Liver (tissue), 9 donors: ENCODE measurements around the gene PAQR9. TPM values are rescaled to one million over a fixed set of nuclear protein-coding genes. Genes with fewer than 3 reads are reported as not detected.

Experiments used
- DNase-seq: peaks from one replicate; pipeline ENCODE4 v3.0.0-alpha.2; 2017; ENCODE audit warnings: low spot score
- H3K27ac ChIP-seq, 2 donors: one replicate each; pipeline ENCODE4 v1.7.0; 2013; ENCODE audit warnings: inconsistent platforms in 2 of 2, low read length in 2 of 2, control low read depth in 1 of 2, low read depth in 1 of 2, mild to moderate bottlenecking in 1 of 2
- H3K27me3 ChIP-seq, 4 donors: one replicate each; pipeline versions ENCODE4 v1.6.1 to v1.7.0; 2013; ENCODE audit warnings: low read length in 3 of 4, inconsistent platforms in 1 of 4, mild to moderate bottlenecking in 1 of 4, moderate library complexity in 1 of 4; ENCODE audit not compliant: control insufficient read depth in 4 of 4, insufficient read depth in 4 of 4
- H3K36me3 ChIP-seq, 4 donors: one replicate each; pipeline versions ENCODE4 v1.6.1 to v1.7.0; 2013; ENCODE audit warnings: low read length in 3 of 4, mild to moderate bottlenecking in 3 of 4, low read depth in 1 of 4, moderate library complexity in 1 of 4; ENCODE audit not compliant: control insufficient read depth in 4 of 4, insufficient read depth in 3 of 4
- H3K4me1 ChIP-seq, 4 donors: one replicate each; pipeline versions ENCODE4 v1.6.1 to v1.7.0; 2013; ENCODE audit warnings: low read length in 3 of 4, mild to moderate bottlenecking in 3 of 4, moderate library complexity in 1 of 4; ENCODE audit not compliant: control insufficient read depth in 4 of 4, insufficient read depth in 4 of 4
- H3K4me3 ChIP-seq, 3 donors: one replicate each; pipeline versions ENCODE4 v1.6.1 to v1.7.0; 2013; ENCODE audit warnings: low read length in 3 of 3, control low read depth in 1 of 3, low read depth in 1 of 3, mild to moderate bottlenecking in 1 of 3
- H3K9ac ChIP-seq, 2 donors: one replicate each; pipeline ENCODE4 v1.7.0; 2013; ENCODE audit warnings: low read length in 2 of 2, mild to moderate bottlenecking in 2 of 2, moderate library complexity in 2 of 2, control low read depth in 1 of 2, low read depth in 1 of 2
- H3K9me3 ChIP-seq, 4 donors: one replicate each; pipeline versions ENCODE4 v1.6.1 to v1.7.0; 2013; ENCODE audit warnings: low read length in 3 of 4; ENCODE audit not compliant: control insufficient read depth in 4 of 4
- EGR1 ChIP-seq, 2 donors: IDR thresholded peaks; 2 replicates each; pipeline ENCODE4 v1.6.1; 2016 to 2018; ENCODE audit warnings: antibody characterized with exemption in 2 of 2, low read depth in 2 of 2
- FOXA1 ChIP-seq: IDR thresholded peaks from 2 replicates; pipeline ENCODE4 v1.6.1; 2016; ENCODE audit warnings: antibody characterized with exemption
- FOXA2 ChIP-seq: IDR thresholded peaks from 2 replicates; pipeline ENCODE4 v1.6.1; 2016; ENCODE audit warnings: antibody characterized with exemption
- GABPA ChIP-seq, 2 donors: IDR thresholded peaks in 1 of 2; conservative IDR thresholded peaks in 1 of 2; 2 replicates each; pipeline ENCODE4 v1.6.1; 2016; ENCODE audit warnings: antibody characterized with exemption in 2 of 2, mild to moderate bottlenecking in 1 of 2, moderate library complexity in 1 of 2
- HNF4A ChIP-seq, 2 donors: conservative IDR thresholded peaks; 2 replicates each; pipeline ENCODE4 v1.6.1; 2016; ENCODE audit warnings: antibody characterized with exemption in 2 of 2, mild to moderate bottlenecking in 2 of 2
- HNF4G ChIP-seq: IDR thresholded peaks from 2 replicates; pipeline ENCODE4 v1.6.1; 2016; ENCODE audit warnings: antibody characterized with exemption
- JUND ChIP-seq, 2 donors: IDR thresholded peaks; 2 replicates each; pipeline ENCODE4 v1.6.1; 2016; ENCODE audit warnings: antibody characterized with exemption in 2 of 2
- NR2F2 ChIP-seq: IDR thresholded peaks from 2 replicates; pipeline ENCODE4 v1.6.1; 2016; ENCODE audit warnings: antibody characterized with exemption
- RAD21 ChIP-seq, 2 donors: IDR thresholded peaks; 2 replicates each; pipeline ENCODE4 v1.6.1; 2016; ENCODE audit warnings: antibody characterized with exemption in 2 of 2, mild to moderate bottlenecking in 2 of 2
- RXRA ChIP-seq, 2 donors: IDR thresholded peaks; 2 replicates each; pipeline ENCODE4 v1.6.1; 2017 to 2018; ENCODE audit warnings: antibody characterized with exemption in 2 of 2, mild to moderate bottlenecking in 1 of 2
- SP1 ChIP-seq: IDR thresholded peaks from 2 replicates; pipeline ENCODE4 v1.6.1; 2018; ENCODE audit warnings: antibody characterized with exemption, mild to moderate bottlenecking
- TAF1 ChIP-seq: conservative IDR thresholded peaks from 2 replicates; pipeline ENCODE4 v1.6.1; 2016; ENCODE audit warnings: antibody characterized with exemption, mild to moderate bottlenecking
- YY1 ChIP-seq: IDR thresholded peaks from 2 replicates; pipeline ENCODE4 v1.6.1; 2016; ENCODE audit warnings: antibody characterized with exemption, mild to moderate bottlenecking
- WGBS: extraction: QIAGEN DNeasy Blood & Tissue Kit; methylation state at CpG from one replicate; pipeline ENCODE4 v1.1.7; 2013; 5-methylcytosine and 5-hydroxymethylcytosine counted together
- polyA plus RNA-seq, 2 donors: library from polyadenylated mRNA; stranded (reverse) in 1 of 2; unstranded in 1 of 2; fragments of 200-250 nt in 1 of 2; fragments of >200 nt in 1 of 2; fragmentation: Nextera tagmentation in 1 of 2; extraction: Ambion mirVana in 1 of 2; gene quantifications; one replicate each; pipeline versions ENCODE4 v1.2.1 to v1.2.3, GENCODE V29; 2013 to 2015
- total RNA-seq, 2 donors: library from RNA; depleted of rRNA; stranded (reverse); fragments of >200 nt; gene quantifications; one replicate each; pipeline ENCODE4 v1.2.3, GENCODE V29; 2014
- TF ChIP-seq, protein P1 (sequence below): fragments of 150-350 bp; IDR thresholded peaks from 2 replicates; pipeline ENCODE4 v1.5.1; 2017; ENCODE audit warnings: improper control_type of control experiment, low read depth, low read length; ENCODE audit not compliant: missing input control
- TF ChIP-seq, protein P2 (sequence below): IDR thresholded peaks from 2 replicates; pipeline ENCODE4 v1.6.1; 2016; ENCODE audit warnings: antibody characterized with exemption
- TF ChIP-seq, protein P3 (sequence below): IDR thresholded peaks from 2 replicates; pipeline ENCODE4 v1.6.1; 2016; ENCODE audit warnings: antibody characterized with exemption, mild to moderate bottlenecking
- TF ChIP-seq, protein P4 (sequence below): IDR thresholded peaks from 2 replicates; pipeline ENCODE4 v1.6.1; 2016; ENCODE audit warnings: antibody characterized with exemption
- TF ChIP-seq, protein P5 (sequence below): IDR thresholded peaks from 2 replicates; pipeline ENCODE4 v1.6.1; 2016; ENCODE audit warnings: antibody characterized with exemption
- donor health status: healthy.
- donor health status: healthy.
- donor health status: healthy.
- donor health status: healthy.
- donor health status: healthy.

The PAQR9 gene
- total and polyA plus RNA-seq, 4 donors: 3.6 to 24.3 (median 12.6) TPM

DNA sequence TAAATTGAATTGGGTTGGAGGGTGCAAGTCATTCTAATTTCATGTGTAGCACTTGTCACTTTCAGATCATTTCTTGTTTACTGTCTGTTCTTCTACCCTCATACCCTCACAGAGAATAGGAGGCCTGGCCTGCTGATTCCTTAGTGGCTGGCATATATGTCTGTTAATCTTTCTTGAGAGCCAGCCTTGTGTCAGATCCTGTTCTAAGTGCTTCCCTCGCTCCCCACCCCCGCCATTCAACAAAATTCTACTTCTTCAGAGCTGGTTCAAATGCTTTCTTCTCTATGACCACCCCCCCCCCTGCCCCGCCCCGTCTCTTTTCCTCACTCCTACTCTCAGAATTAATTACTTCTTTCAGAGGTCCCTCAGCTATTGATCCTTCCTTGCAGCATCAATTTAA lies 36.4 kb upstream of the PAQR9 start (continued):
- TF ChIP-seq, protein P1, sequence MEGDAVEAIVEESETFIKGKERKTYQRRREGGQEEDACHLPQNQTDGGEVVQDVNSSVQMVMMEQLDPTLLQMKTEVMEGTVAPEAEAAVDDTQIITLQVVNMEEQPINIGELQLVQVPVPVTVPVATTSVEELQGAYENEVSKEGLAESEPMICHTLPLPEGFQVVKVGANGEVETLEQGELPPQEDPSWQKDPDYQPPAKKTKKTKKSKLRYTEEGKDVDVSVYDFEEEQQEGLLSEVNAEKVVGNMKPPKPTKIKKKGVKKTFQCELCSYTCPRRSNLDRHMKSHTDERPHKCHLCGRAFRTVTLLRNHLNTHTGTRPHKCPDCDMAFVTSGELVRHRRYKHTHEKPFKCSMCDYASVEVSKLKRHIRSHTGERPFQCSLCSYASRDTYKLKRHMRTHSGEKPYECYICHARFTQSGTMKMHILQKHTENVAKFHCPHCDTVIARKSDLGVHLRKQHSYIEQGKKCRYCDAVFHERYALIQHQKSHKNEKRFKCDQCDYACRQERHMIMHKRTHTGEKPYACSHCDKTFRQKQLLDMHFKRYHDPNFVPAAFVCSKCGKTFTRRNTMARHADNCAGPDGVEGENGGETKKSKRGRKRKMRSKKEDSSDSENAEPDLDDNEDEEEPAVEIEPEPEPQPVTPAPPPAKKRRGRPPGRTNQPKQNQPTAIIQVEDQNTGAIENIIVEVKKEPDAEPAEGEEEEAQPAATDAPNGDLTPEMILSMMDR: no peak

DNA sequence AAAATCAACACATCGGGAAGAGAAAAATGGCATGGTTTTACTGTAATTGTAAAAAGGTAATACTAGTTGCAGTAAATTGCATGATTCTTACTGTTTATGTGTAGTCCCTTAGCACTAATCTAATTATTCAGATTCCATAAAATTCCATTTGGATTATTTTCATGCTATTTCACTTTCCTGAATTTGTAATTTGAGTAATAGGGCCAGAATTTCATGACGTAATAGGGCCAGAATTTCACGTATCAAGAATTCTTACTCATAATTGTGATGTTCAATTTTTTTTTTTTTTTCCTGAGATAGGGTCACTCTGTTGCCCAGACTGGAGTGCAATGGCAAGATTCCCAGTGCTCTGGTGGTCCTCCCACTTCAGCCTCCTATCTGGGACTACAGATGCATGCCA lies 35.0 kb upstream of the PAQR9 start:
- H3K27ac ChIP-seq: no peak overlapping the region
- WGBS: 86% methylated on average over 3 of the region's 3 CpGs
- TF ChIP-seq, protein P2, sequence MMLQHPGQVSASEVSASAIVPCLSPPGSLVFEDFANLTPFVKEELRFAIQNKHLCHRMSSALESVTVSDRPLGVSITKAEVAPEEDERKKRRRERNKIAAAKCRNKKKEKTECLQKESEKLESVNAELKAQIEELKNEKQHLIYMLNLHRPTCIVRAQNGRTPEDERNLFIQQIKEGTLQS: no peak
- TF ChIP-seq, protein P3, sequence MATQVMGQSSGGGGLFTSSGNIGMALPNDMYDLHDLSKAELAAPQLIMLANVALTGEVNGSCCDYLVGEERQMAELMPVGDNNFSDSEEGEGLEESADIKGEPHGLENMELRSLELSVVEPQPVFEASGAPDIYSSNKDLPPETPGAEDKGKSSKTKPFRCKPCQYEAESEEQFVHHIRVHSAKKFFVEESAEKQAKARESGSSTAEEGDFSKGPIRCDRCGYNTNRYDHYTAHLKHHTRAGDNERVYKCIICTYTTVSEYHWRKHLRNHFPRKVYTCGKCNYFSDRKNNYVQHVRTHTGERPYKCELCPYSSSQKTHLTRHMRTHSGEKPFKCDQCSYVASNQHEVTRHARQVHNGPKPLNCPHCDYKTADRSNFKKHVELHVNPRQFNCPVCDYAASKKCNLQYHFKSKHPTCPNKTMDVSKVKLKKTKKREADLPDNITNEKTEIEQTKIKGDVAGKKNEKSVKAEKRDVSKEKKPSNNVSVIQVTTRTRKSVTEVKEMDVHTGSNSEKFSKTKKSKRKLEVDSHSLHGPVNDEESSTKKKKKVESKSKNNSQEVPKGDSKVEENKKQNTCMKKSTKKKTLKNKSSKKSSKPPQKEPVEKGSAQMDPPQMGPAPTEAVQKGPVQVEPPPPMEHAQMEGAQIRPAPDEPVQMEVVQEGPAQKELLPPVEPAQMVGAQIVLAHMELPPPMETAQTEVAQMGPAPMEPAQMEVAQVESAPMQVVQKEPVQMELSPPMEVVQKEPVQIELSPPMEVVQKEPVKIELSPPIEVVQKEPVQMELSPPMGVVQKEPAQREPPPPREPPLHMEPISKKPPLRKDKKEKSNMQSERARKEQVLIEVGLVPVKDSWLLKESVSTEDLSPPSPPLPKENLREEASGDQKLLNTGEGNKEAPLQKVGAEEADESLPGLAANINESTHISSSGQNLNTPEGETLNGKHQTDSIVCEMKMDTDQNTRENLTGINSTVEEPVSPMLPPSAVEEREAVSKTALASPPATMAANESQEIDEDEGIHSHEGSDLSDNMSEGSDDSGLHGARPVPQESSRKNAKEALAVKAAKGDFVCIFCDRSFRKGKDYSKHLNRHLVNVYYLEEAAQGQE: no peak
- TF ChIP-seq TAF1: no peak
- TF ChIP-seq FOXA2: no peak
- no peak for TF ChIP-seq EGR1 (IDR thresholded peaks at IDR 0.05; ENCODE audit: low read depth in 2 of 2)
- no peak for TF ChIP-seq NR2F2
- TF ChIP-seq, protein P4, sequence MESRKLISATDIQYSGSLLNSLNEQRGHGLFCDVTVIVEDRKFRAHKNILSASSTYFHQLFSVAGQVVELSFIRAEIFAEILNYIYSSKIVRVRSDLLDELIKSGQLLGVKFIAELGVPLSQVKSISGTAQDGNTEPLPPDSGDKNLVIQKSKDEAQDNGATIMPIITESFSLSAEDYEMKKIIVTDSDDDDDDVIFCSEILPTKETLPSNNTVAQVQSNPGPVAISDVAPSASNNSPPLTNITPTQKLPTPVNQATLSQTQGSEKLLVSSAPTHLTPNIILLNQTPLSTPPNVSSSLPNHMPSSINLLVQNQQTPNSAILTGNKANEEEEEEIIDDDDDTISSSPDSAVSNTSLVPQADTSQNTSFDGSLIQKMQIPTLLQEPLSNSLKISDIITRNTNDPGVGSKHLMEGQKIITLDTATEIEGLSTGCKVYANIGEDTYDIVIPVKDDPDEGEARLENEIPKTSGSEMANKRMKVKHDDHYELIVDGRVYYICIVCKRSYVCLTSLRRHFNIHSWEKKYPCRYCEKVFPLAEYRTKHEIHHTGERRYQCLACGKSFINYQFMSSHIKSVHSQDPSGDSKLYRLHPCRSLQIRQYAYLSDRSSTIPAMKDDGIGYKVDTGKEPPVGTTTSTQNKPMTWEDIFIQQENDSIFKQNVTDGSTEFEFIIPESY: no peak
- no peak for TF ChIP-seq FOXA1
- no peak for TF ChIP-seq SP1
- TF ChIP-seq RAD21 (IDR thresholded peaks at IDR 0.05): no peak
- TF ChIP-seq RXRA (IDR thresholded peaks at IDR 0.05): no peak
- TF ChIP-seq HNF4G: no peak
- TF ChIP-seq, protein P5, sequence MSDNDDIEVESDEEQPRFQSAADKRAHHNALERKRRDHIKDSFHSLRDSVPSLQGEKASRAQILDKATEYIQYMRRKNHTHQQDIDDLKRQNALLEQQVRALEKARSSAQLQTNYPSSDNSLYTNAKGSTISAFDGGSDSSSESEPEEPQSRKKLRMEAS: no peak
- no peak for TF ChIP-seq GABPA (IDR thresholded peaks at IDR 0.05 in 1 of 2, conservative IDR thresholded peaks at IDR 0.05 in 1 of 2)
- TF ChIP-seq HNF4A (conservative IDR thresholded peaks at IDR 0.05): no peak
- no peak for TF ChIP-seq YY1
- TF ChIP-seq, protein P1: no peak
- no peak for TF ChIP-seq JUND (IDR thresholded peaks at IDR 0.05)
- peaks cover 0 to 20% (median 19%) of the 10 kb centered on the region in 4 donors for H3K4me1 ChIP-seq
- no peaks in the 10 kb centered on the region for H3K36me3 ChIP-seq
- no peaks in the 10 kb centered on the region for H3K9me3 ChIP-seq
- H3K9ac ChIP-seq: no peak overlapping the region
- no peaks in the 10 kb centered on the region for H3K27me3 ChIP-seq
- no peak overlapping the region for H3K4me3 ChIP-seq
- no peak for DNase-seq
